Gastrocnemius medialis (tissue), 4 donors: Measurements from ENCODE around the gene TANGO6. TPM values are rescaled to one million over a fixed set of nuclear protein-coding genes. Genes with fewer than 3 reads are reported as not detected.

Experiments used
- ATAC-seq, 2 donors: fragments of 150-250 bp; one replicate each; pipeline ENCODE4 v1.9.1; 2016
- DNase-seq, 2 donors: peaks; one replicate each; pipeline ENCODE4 v3.0.0-alpha.2; 2019
- H3K27ac ChIP-seq, 4 donors: fragments of 200-600 bp; sonication (generic); 1 replicate in 1 of 4; 2 replicates in 3 of 4; pipeline ENCODE4 v1.5.1; 2016 to 2018; ENCODE audit warnings: mild to moderate bottlenecking in 2 of 4, moderate library complexity in 1 of 4
- H3K27me3 ChIP-seq, 3 donors: fragments of 200-600 bp; sonication (generic) in 2 of 3; 1 replicate in 1 of 3; 2 replicates in 2 of 3; pipeline versions ENCODE4 v1.5.1 to v1.6.0; 2016 to 2019; ENCODE audit warnings: mild to moderate bottlenecking in 1 of 3, moderate library complexity in 1 of 3
- H3K36me3 ChIP-seq, 2 donors: fragments of 200-600 bp; sonication (generic) in 1 of 2; one replicate each; pipeline ENCODE4 v1.5.1; 2017 to 2018
- H3K4me1 ChIP-seq, 2 donors: fragments of 200-600 bp; sonication (generic) in 1 of 2; one replicate each; pipeline ENCODE4 v1.5.1; 2016 to 2017; ENCODE audit warnings: mild to moderate bottlenecking in 2 of 2
- H3K4me3 ChIP-seq, 4 donors: fragments of 200-600 bp; sonication (generic) in 3 of 4; 1 replicate in 1 of 4; 2 replicates in 3 of 4; pipeline ENCODE4 v1.5.1; 2016 to 2019; ENCODE audit warnings: mild to moderate bottlenecking in 2 of 4
- H3K9me3 ChIP-seq, 3 donors: fragments of 200-600 bp; sonication (generic) in 2 of 3; 1 replicate in 1 of 3; 2 replicates in 2 of 3; pipeline ENCODE4 v1.5.1; 2016 to 2019
- POLR2A ChIP-seq, 2 donors: fragments of 450-650 bp; IDR thresholded peaks; one replicate each; pipeline ENCODE4 v1.6.1; 2017; ENCODE audit warnings: antibody characterized with exemption in 2 of 2, mild to moderate bottlenecking in 2 of 2, moderate library complexity in 2 of 2
- in situ Hi-C, 4 donors: fragments of 200-750 bp; cut with MboI; loops; one replicate each; pipeline versions ENCODE4 v1.15.0 to v1.8.0; 2017; ENCODE audit warnings: low sequenced_read_pairs in 4 of 4
- intact Hi-C: fragments of 100-400 bp; cut with DNase I; formaldehyde crosslinking; loops from one replicate; pipeline ENCODE4 v1.15.1; 2023; ENCODE audit warnings: low total_unique reads
- total RNA-seq, 4 donors: library from RNA; depleted of rRNA; stranded (reverse); fragments of >200 nt; gene quantifications; one replicate each; pipeline versions ENCODE4 v1.1.0 to v1.2.3, GENCODE V29; 2016
- TF ChIP-seq, protein P1 (sequence below), 5 experiments: fragments of 450-650 bp in 3 of 5; fragments of 200-600 bp in 2 of 5; sonication (generic) in 2 of 5; IDR thresholded peaks in 4 of 5; conservative IDR thresholded peaks in 1 of 5; 1 replicate in 4 of 5; 2 replicates in 1 of 5; pipeline ENCODE4 v1.5.1; 2016 to 2019; ENCODE audit warnings: antibody characterized with exemption in 5 of 5, mild to moderate bottlenecking in 3 of 5, moderate library complexity in 3 of 5

TANGO6 gene
- total RNA-seq, 4 donors from 2014 or later = 13.6 to 20.0 (median 17.8) TPM

DNA sequence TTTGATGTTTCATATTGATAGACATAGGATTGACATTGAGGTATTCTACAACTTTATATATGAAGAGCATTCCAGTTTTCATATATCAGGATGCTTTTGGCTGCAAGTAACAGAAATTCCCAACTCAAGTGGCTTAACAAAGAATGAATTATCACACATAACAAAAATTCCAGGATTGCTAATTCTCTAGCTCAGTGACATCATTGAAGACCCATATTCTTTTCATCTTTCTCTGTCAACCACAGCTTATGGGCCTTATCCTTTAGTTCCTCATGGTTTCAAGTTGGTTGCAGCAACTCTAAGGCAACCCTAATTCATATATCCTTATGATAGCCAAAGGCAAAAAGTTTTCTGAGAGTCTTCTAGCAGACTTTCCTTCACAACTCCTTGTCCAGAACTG is 170.7 kb downstream of the TANGO6 start:
- intact Hi-C loops = no loop called here
- ATAC-seq = no peak
- TF ChIP-seq, protein P1, sequence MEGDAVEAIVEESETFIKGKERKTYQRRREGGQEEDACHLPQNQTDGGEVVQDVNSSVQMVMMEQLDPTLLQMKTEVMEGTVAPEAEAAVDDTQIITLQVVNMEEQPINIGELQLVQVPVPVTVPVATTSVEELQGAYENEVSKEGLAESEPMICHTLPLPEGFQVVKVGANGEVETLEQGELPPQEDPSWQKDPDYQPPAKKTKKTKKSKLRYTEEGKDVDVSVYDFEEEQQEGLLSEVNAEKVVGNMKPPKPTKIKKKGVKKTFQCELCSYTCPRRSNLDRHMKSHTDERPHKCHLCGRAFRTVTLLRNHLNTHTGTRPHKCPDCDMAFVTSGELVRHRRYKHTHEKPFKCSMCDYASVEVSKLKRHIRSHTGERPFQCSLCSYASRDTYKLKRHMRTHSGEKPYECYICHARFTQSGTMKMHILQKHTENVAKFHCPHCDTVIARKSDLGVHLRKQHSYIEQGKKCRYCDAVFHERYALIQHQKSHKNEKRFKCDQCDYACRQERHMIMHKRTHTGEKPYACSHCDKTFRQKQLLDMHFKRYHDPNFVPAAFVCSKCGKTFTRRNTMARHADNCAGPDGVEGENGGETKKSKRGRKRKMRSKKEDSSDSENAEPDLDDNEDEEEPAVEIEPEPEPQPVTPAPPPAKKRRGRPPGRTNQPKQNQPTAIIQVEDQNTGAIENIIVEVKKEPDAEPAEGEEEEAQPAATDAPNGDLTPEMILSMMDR (IDR thresholded peaks at IDR 0.05 in 4 of 5, conservative IDR thresholded peaks at IDR 0.05 in 1 of 5) = no peak
- no peak for TF ChIP-seq POLR2A (IDR thresholded peaks at IDR 0.05)
- Histone ChIP-seq H3K4me3 (no peak overlapping the region), H3K36me3 (no peaks in the 10 kb centered on the region), H3K27ac (no peak overlapping the region), H3K9me3 (no peaks in the 10 kb centered on the region), H3K27me3 (no peaks in the 10 kb centered on the region), H3K4me1 (no peaks in the 10 kb centered on the region)
- in situ Hi-C loops = no loop called here
- DNase-seq = no peak

DNA sequence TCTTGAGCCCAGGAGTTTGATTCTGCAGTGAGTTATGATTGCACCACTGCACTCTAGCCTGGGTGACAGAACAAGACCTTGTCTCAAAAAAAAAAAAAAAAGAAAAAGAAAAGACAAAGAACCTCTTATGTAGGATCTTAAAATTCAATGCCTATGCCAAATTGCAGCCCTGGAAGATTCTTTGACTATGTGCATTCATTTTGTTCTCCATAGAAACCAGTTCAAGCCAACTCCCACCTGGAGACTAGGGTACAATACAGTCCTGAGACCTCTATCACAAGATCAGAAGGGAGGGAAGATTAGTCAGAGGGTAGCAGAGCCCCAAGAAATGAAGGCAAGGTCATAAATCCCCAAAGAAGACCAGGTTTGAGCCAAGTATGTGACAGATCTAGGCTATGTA is 171.5 kb downstream of the TANGO6 start:
- no peaks in the 10 kb centered on the region for H3K9me3 ChIP-seq
- in situ Hi-C loops = no loop called here

DNA sequence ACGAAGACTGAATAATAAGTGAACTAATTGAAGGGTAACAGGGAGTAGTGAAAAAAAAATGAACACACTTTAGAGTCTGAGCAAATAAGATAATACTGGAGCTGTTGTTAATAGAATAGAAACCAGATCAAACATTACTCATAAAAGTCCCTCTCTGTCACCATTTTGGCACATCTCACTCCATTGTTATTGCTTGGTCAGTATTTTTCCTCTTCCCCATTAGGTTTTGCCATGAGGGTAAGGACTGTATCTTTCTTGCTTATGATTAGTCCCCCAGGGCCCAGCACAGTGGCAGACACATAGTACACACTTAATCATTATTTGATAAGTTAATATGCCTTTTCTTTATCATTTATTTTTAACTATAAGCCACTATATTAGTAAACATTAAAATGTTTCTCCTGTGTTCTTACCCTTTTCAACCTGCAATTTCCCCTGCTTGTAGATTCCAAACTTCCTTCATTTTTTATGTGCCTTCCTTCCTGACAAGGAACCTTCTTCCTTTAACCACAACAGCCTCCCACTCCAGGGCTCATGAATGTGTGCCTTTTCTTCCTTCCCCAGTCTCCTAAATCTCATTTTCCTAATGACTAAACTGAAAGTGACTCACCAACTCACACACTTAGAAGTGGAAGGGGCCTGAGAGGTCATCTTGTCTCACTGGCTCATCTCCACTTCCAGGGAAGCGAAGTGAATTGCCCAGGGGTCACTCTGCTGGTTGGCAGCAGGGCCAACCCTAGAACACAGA is 173.9 kb downstream of the TANGO6 start:
- Histone ChIP-seq H3K4me1 (no peaks in the 10 kb centered on the region), H3K36me3 (no peaks in the 10 kb centered on the region), H3K9me3 (no peaks in the 10 kb centered on the region), H3K4me3 (no peak overlapping the region), H3K27me3 (no peaks in the 10 kb centered on the region), H3K27ac (peak overlapping the region in 3 of 4 donors; percentile 19 to 57 (median 39))
- no peak for TF ChIP-seq POLR2A (IDR thresholded peaks at IDR 0.05)
- TF ChIP-seq, protein P1 (IDR thresholded peaks at IDR 0.05 in 4 of 5, conservative IDR thresholded peaks at IDR 0.05 in 1 of 5) = no peak
- intact Hi-C loops (no loop called here), in situ Hi-C loops (no loop called here)
- ATAC-seq (no peak), DNase-seq (no peak)

More for the DNA sequence above, 171.5 kb downstream of the TANGO6 start:
- no peak overlapping the region for H3K4me3 ChIP-seq
- TF ChIP-seq, protein P1 (IDR thresholded peaks at IDR 0.05 in 4 of 5, conservative IDR thresholded peaks at IDR 0.05 in 1 of 5) = no peak
- TF ChIP-seq POLR2A (IDR thresholded peaks at IDR 0.05) = no peak
- ATAC-seq = no peak
- no peak for DNase-seq
- H3K27me3 ChIP-seq = no peaks in the 10 kb centered on the region
- no peaks in the 10 kb centered on the region for H3K36me3 ChIP-seq
- intact Hi-C loops = no loop called here
- no peaks in the 10 kb centered on the region for H3K4me1 ChIP-seq
- H3K27ac ChIP-seq = no peak overlapping the region

DNA sequence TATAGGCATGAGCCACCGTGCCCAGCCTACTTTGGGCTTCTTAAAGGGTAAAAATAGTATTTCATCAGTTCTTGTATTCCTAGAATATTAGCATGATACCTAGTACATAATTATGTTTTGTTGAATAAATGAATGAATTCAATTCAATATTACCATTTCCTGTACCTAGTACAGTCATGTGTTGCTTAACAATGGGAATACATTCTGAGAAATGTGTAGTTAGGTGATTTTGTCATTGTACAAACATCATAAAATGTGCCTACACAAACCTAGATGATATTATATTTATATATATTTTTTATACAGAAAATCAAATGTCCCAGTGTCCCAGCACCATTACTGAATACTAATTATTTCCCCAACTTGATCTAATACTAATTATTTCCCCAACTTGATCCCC is 176.5 kb downstream of the TANGO6 start:
- Histone ChIP-seq H3K9me3 (no peaks in the 10 kb centered on the region), H3K4me1 (no peaks in the 10 kb centered on the region), H3K27ac (no peak overlapping the region), H3K36me3 (peaks cover 0 to 14% of the 10 kb centered on the region in 2 donors), H3K27me3 (no peaks in the 10 kb centered on the region), H3K4me3 (no peak overlapping the region)
- in situ Hi-C loops (no loop called here), intact Hi-C loops (no loop called here)
- no peak for TF ChIP-seq POLR2A (IDR thresholded peaks at IDR 0.05)
- TF ChIP-seq, protein P1 (IDR thresholded peaks at IDR 0.05 in 4 of 5, conservative IDR thresholded peaks at IDR 0.05 in 1 of 5) = no peak
- no peak for ATAC-seq
- DNase-seq = no peak
